ENCODE data around the gene AIRE. TPM values are rescaled to one million over a fixed set of nuclear protein-coding genes. Genes with fewer than 3 reads are reported as not detected.

The AIRE gene
- total and polyA plus RNA-seq, 2 of the 13 experiments (the other 11 are each of a cell fraction or from before 2014, with no cell fraction given): not detected

DNA sequence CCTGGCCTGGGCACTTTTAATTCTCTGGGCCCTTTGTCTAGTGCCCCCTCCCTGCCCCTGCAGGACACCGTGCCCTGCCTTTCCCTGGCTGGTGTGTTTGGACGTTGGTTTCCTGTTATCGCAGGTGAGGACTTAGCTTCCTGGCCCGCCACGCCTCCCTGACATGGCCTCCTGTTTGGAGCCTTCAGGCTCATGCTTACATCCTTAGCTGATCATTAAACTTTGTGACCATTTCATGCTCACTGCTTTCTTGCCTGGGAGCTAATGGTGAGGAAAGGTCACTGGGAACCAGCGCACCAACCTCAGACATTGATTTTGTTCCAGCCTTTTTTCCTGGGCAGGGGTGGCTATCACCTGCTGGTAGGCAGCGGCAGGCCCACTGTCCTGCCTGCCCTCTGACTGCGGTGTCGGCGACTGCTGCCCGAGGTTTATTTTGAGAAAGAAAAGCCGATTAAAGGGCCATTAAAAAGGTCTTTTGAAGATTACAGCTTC is 17.9 kb downstream of the AIRE start (continued):
- TF ChIP-seq, protein P1, sequence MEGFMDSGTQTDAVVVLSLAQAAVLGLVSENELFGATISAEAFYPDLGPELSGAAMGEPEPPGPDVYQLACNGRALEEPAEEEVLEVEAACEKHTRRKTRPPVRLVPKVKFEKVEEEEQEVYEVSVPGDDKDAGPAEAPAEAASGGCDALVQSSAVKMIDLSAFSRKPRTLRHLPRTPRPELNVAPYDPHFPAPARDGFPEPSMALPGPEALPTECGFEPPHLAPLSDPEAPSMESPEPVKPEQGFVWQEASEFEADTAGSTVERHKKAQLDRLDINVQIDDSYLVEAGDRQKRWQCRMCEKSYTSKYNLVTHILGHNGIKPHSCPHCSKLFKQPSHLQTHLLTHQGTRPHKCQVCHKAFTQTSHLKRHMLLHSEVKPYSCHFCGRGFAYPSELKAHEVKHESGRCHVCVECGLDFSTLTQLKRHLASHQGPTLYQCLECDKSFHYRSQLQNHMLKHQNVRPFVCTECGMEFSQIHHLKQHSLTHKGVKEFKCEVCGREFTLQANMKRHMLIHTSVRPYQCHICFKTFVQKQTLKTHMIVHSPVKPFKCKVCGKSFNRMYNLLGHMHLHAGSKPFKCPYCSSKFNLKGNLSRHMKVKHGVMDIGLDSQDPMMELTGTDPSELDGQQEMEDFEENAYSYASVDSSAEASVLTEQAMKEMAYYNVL (CRISPR knock-in tag; IDR thresholded peaks at IDR 0.05; ENCODE audit: borderline replicate concordance): no peak
- TF ChIP-seq ZNF883 (CRISPR knock-in tag; IDR thresholded peaks at IDR 0.05; ENCODE audit: not compliant biosample characterization): no peak
- TF ChIP-seq SMYD3 (CRISPR knock-in tag; IDR thresholded peaks at IDR 0.05): no peak
- TF ChIP-seq NR2F1 (CRISPR knock-in tag; IDR thresholded peaks at IDR 0.05): no peak
- TF ChIP-seq, protein P2, sequence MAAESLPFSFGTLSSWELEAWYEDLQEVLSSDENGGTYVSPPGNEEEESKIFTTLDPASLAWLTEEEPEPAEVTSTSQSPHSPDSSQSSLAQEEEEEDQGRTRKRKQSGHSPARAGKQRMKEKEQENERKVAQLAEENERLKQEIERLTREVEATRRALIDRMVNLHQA (CRISPR knock-in tag; IDR thresholded peaks at IDR 0.05): no peak
- TF ChIP-seq RBM39 (IDR thresholded peaks at IDR 0.05; ENCODE audit: low read depth, low read length, poor library complexity, severe bottlenecking): no peak
- TF ChIP-seq ZFAT (CRISPR knock-in tag; conservative IDR thresholded peaks at IDR 0.05): no peak
- TF ChIP-seq ZBTB20 (CRISPR knock-in tag; IDR thresholded peaks at IDR 0.05; ENCODE audit: borderline replicate concordance, low read depth): no peak
- TF ChIP-seq TBX2 (CRISPR knock-in tag; IDR thresholded peaks at IDR 0.05; ENCODE audit: borderline replicate concordance): peak; percentile 42; the same call in 1 of the 2 replicates
- no peak for TF ChIP-seq ZBTB8A (CRISPR knock-in tag; IDR thresholded peaks at IDR 0.05; ENCODE audit: borderline replicate concordance, low read depth)
- TF ChIP-seq FLYWCH1 (CRISPR knock-in tag; IDR thresholded peaks at IDR 0.05): no peak
- TF ChIP-seq ELF4 (CRISPR knock-in tag; IDR thresholded peaks at IDR 0.05; ENCODE audit: borderline replicate concordance): no peak
- TF ChIP-seq, protein P3, sequence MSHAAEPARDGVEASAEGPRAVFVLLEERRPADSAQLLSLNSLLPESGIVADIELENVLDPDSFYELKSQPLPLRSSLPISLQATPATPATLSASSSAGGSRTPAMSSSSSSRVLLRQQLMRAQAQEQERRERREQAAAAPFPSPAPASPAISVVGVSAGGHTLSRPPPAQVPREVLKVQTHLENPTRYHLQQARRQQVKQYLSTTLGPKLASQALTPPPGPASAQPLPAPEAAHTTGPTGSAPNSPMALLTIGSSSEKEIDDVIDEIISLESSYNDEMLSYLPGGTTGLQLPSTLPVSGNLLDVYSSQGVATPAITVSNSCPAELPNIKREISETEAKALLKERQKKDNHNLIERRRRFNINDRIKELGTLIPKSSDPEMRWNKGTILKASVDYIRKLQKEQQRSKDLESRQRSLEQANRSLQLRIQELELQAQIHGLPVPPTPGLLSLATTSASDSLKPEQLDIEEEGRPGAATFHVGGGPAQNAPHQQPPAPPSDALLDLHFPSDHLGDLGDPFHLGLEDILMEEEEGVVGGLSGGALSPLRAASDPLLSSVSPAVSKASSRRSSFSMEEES (CRISPR knock-in tag; IDR thresholded peaks at IDR 0.05): no peak
- TF ChIP-seq ZSCAN21 (CRISPR knock-in tag; IDR thresholded peaks at IDR 0.05; ENCODE audit: borderline replicate concordance): 0 out of 2 replicates have a peak, but pooled peaks have one; percentile 19
- peak; percentile 44; the same call in 1 of the 2 replicates for TF ChIP-seq THAP11 (CRISPR knock-in tag; IDR thresholded peaks at IDR 0.05)
- TF ChIP-seq ZNF772 (CRISPR knock-in tag; IDR thresholded peaks at IDR 0.05): no peak
- TF ChIP-seq, protein P4, sequence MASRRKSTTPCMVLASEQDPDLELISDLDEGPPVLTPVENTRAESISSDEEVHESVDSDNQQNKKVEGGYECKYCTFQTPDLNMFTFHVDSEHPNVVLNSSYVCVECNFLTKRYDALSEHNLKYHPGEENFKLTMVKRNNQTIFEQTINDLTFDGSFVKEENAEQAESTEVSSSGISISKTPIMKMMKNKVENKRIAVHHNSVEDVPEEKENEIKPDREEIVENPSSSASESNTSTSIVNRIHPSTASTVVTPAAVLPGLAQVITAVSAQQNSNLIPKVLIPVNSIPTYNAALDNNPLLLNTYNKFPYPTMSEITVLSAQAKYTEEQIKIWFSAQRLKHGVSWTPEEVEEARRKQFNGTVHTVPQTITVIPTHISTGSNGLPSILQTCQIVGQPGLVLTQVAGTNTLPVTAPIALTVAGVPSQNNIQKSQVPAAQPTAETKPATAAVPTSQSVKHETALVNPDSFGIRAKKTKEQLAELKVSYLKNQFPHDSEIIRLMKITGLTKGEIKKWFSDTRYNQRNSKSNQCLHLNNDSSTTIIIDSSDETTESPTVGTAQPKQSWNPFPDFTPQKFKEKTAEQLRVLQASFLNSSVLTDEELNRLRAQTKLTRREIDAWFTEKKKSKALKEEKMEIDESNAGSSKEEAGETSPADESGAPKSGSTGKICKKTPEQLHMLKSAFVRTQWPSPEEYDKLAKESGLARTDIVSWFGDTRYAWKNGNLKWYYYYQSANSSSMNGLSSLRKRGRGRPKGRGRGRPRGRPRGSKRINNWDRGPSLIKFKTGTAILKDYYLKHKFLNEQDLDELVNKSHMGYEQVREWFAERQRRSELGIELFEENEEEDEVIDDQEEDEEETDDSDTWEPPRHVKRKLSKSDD (CRISPR knock-in tag; IDR thresholded peaks at IDR 0.05; ENCODE audit: low read depth): 0 out of 2 replicates have a peak, but pooled peaks have one; percentile 67
- no peak for TF ChIP-seq ZSCAN9 (CRISPR knock-in tag; IDR thresholded peaks at IDR 0.05; ENCODE audit: borderline replicate concordance)
- TF ChIP-seq ZNF44 (CRISPR knock-in tag; IDR thresholded peaks at IDR 0.05): no peak
- TF ChIP-seq NAIF1 (CRISPR knock-in tag; IDR thresholded peaks at IDR 0.05; ENCODE audit: borderline replicate concordance): no peak
- no peak for TF ChIP-seq ZNF773 (CRISPR knock-in tag; IDR thresholded peaks at IDR 0.05; ENCODE audit: borderline replicate concordance)
- no peak for TF ChIP-seq STAT5B (CRISPR knock-in tag; IDR thresholded peaks at IDR 0.05)
- TF ChIP-seq ZNF589 (CRISPR knock-in tag; conservative IDR thresholded peaks at IDR 0.05): no peak
- TF ChIP-seq IRF2 (CRISPR knock-in tag; IDR thresholded peaks at IDR 0.05): peak; percentile 61; the same call in 1 of the 2 replicates

All from HepG2 (cell line).